ENCODE results near the gene EHD4.
A peak's percentile ranks its signal among the peaks of the same experiment; 100 is the strongest.

Gene EHD4

DNA sequence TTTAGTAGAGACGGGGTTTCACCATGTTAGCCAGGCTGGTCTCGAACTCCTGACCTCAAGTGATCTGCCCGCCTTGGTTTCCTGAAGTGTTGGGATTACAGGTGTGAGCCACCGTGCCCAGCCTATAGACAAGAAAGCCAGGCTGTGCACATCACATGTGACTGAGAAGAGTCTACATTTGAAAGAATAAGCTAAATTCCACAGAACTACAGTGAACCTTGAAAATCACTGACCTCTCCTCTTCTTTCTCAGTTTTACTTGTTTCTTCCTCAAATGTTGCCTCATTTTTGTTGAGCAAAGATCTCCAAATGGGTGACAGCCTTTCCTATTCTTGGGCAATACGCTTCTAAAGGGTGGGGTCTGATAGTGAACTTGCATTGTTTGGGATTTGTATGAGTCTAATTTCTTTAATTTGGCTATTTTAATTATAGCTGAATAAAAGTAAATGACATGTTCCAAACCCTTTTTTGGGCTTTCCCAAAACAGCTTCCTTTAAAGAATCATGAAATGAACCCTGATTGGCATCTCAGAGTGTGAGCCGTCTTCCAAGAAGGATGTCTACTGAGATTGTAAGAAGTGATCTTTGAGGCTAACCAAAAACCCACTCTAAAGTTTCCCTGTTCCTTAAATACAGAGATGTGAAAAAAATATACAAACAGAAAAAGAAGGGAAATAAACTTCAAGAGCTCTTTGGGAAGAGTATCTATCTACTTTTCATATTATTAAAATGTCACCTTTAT lies 56.9 kb downstream of the EHD4 start:
- no peak for DNase-seq

- no peak for DNase-seq
Observed at GRCh38 chr15:41914411-41914810, 57.9 kb downstream of the EHD4 start.

GRCh38 chr15:41913256-41913655 lies 59.1 kb downstream of the EHD4 start:
- no peak for DNase-seq

DNA sequence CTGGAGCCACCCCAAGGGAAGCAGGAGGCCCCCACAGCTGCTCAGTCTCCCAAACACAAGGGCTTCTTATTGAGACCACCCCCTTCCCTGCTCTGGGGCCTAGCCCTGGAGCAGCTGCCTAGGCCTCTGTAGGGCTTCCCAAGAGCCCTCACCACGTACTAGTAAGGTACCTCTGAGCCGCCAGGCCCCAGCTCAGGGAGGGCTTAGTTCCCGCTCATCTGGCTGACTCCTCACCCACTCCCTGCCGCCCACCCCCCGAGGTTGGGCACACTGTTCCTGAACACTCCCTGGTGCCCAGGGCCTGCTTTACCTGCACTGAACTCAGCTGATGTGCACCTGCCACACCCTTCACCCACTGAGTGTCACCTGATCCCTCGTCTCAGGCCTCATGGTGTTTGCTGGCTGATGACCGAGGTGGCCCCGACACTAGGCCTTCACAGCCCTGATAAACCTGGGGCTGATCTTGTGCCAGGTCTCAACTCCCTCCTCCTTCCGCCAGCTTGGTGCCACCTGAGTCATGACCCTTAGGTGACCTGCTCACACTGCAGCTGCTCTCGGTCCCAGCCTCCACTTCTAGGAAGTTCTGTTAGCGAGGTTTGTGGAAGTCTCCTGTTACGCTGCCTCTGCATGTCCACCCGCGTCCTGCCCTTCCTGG lies 60.5 kb downstream of the EHD4 start:
- DNase-seq, result no peak

DNA sequence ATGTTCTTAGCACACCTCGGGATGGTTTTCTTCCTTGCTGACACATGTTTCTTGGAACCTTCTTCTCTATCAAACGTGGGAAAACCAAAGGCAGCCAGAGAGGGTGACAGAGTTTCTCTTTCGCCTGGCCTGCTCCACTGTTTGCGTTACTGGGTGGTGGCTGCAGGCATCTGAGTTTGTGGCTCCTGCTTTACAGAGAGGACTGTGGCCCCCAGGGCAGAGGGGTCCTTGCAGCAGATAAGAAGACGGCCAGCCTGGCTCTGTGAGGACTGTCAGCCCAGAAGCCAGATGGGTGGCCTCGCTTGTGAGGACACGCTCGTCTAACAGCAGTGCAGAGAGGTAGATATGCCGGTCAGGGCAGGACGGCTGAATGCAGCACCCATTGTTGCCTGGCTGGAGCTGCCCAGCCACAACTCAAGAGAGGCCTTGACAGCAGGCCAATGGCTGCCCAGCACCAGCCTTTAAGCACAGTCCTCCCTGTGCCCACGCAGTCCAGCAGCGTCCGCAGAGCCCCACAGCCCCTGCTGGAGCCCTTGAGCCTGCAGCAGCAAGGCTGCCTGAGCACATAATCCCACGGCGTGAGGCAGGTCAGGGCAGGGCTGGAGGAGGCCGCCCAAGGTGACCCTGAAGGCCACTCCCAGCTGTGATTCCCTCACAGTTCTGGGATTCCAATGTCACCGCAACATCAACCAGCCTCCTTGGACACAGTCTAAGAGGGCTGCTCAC lies 63.5 kb downstream of the EHD4 start:
- DNase-seq, result no peak

DNA sequence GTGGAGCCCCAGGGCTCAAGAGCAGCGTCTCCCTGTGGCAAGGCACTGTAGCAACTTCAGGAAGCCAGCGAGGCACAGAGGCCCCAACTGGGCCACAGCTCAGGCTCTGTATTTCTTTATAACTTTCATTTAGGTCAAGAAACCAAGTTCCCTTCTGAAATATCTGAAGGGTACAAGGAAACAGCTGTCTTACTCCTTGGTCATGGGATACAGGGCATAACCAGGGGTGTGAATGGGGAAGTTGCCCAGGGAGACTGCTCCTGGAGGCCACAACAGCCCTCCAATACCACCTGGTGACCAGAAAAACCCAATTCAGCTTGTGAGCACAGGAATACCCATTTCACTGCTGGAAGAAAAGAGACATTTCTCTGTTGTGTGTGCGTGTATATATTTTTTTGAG lies 65.2 kb downstream of the EHD4 start:
- DNase-seq, result no peak

DNA sequence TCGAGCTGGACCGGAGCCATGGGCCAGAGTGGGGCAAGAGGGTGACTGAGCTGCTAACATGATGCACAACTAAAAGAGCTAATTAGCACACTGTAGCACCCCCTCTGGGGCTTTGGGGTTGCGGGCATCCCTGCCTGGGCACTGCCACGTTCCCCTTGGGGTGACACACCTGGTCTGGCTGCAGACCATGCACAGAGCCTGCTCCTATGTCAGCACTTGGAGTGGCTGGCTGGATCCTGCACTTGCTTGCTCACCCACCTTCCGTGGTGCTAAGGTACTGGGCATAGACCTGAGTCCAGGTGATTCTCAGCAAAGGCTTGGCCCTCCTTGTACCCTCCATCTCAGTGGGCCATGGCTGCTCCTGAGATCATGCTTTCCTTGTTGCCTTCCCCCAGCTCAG lies 65.7 kb downstream of the EHD4 start:
- DNase-seq, result no peak

DNA sequence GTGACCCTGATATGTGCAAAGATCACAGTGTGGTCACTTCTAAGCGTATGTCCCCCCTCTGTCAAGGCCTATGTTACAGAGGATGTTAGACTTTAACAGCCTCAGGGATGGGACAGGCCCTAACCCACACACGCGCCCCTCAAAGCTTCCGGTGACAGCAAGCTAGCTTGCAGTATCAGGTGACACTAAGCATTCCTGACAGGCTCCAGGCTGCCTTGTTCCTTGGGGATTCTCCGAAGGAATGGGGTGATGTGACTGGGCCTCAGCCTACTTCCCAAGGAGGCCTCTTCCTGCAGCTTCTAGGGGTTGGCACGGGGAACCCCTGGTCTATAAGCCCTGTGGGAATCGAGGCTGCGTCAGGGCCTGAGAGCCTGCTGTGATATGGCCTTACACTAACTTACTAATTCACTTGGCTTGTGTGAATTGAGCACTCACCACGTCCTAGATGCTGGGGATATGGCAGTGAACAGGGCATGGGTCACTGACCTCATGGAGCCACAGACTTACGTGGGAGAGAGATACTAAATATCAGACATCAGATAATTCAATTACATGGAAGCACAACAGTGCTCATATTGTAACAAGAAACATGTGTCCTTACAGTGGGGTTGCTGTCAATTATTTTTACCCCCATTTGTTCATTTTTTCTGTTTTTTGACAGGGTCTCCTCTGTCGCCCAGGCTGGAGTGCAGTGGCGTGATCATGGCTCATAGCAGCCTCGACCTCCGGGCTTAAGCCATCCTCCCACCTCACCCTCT lies 67.1 kb downstream of the EHD4 start:
- no peak for DNase-seq

DNA sequence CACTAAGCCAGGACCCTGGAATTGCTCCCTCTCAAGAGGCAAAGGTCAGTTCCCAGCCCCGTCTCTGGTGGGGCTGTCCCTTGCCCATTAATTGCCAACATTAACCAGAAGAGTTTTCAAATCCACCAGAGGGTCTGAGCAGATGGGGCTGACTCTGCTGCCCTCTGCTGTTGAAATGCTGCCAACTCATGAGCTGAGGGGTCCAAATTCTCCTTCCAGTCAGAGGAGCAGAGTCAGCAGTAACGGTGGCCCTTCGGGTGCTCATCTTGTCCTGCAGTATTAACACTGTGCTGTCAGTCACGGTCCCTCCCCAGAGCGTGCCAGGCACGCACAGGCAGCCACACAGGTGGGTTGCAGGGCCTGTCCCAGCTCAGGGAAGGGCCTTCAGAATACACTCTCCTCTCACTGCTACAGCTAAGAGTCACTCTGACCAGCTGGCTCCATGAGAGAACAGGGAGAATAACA lies 67.8 kb downstream of the EHD4 start:
- peak in 1 of 2 experiments; percentile 38 for DNase-seq

GRCh38 chr15:41903782-41904181 lies 68.6 kb downstream of the EHD4 start:
- no peak for DNase-seq

- no peak for DNase-seq
Observed at GRCh38 chr15:41901431-41901830, 70.9 kb downstream of the EHD4 start.

DNA sequence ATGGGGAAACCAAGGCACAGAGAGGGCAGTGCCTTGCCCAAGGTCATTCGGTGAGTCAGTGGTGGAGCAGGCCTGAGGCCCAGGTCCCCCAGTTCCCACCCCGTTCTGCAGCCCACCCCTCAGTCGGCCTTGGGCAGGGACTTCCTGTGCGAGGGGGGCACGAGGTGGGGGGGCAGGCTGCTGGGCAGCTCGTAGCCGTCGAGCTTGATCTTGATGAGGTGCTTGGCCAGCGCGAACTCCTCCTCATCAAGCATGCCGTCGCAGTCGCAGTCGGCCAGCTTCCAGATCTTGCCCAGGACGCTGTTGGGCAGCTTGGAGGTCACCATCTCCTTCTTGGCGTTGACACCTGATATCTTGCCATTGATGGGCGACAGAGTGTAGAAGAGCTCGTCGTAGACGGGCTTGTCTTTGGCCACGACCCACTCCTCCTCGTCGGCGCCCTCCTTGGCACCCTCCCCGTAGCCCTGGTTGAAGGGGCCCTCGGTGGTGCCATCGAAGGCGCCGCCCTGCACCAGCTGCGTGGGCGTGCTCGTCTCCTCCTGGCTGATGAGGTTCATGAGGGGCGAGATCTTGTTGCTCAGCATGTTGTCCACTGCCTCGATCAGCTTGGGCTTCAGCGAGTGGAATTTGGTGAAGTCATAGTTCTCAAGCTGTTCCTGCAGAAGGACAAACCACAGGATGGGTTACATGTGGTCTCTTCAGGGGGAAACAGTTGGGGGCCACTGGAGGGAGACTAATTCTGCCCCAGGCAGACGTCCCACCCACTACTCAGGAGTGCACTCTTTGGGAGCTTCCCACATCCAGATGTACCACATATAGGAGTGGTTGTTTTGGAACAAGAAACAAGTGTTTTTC lies 71.6 kb downstream of the EHD4 start:
- DNase-seq, result no peak

GRCh38 chr15:41899854-41900442 lies 72.4 kb downstream of the EHD4 start:
- no peak for DNase-seq

DNA sequence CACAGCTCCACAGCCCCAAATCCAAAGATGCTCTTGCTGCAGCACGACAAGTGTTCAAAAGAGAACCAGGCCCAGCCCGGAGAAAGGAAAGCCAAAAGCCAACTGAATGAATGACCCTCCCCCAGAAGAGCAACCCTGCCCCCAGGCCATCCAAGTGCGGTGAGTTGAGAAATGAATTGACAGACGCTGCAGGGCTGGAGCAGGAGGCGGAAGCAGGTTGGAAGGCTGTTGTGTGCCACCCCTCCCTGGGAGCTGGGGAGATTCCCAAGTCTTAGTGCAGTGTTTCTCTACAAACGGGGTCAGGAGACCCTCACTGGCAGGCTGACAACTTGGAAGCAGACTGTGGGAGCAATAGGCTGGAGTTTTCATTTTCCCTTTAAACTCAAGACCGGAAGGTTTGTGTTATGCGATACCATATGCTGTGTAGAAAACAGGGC lies 75.0 kb downstream of the EHD4 start:
- DNase-seq, result no peak

DNA sequence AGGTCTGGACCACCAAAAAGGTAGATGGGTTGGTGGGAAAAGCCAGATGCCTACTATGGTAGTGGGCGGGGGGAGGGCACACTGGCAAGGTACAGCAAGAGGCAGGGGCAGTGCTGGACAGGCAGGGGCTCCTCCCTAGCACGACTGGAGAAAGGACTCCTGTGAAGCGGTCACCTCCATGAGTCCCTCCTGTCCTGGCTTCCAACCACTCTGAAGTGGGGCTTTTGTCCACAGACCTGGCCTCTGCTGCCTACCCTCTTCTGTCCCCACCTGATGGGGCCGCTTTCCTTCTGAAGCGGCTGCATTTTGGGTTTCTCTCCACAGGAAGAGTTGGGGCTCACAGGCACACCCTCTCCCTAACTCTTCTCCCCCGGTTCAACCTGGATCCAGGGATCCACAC lies 75.8 kb downstream of the EHD4 start:
- DNase-seq, result no peak

DNA sequence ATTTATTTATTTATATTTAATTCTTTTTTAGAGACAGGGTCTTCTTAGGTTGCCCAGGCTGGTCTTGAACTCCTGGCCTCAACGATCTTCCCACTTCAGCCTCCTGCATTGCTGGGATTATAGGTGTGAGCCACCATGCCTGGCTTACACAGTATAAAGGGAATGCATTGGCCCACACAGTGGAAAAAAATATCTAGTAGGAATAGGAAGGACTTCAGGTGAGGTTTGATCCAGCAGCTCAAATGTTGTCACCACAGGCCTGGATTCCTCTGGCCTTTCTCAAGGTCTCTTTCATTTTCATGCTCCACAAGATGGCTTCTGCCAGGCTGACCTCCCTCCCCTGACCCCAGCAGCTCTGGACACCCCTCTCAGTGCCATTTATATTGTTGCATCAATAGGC lies 76.4 kb downstream of the EHD4 start:
- no peak for DNase-seq

DNA sequence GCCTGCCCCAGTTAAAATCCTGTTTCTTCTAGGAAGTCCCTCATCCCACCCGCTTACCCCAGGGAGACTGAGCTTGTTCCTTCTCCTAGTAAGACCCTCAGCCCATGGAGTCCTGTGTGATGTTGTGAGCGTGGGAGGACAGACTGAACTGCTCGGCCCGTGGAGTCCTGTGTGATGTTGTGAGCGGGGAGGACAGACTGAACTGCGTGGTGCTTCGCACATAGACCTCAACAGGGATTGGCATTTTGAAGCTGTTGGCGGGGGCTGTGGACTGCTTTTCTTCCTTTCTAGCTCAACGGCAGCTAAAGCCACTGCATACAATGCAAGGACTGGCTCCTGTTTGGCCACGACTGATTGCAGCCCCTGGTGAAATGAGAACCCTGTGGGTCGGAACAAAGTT lies 76.9 kb downstream of the EHD4 start:
- DNase-seq, result no peak

- no peak for DNase-seq
Observed at GRCh38 chr15:41894791-41895463, 77.4 kb downstream of the EHD4 start.

GRCh38 chr15:41894251-41894790 lies 78.0 kb downstream of the EHD4 start:
- no peak for DNase-seq

GRCh38 chr15:41893422-41894250 lies 78.7 kb downstream of the EHD4 start, which contains the start of gene SPTBN5:
Gene SPTBN5, minus strand, starts transcription at chr15:41894053. Its CDS starts 556 bp downstream, at chr15:41893497.
- DNase-seq, result no peak

All from SW 1271 (cell line).